ENCODE measurements around the gene KRTAP4-1.
"Not testable (repeated sequence)": the region's sequence is repeated elsewhere in the genome, so short reads cannot be mapped to it uniquely, and the experiment has no call there.

The KRTAP4-1 gene

DNA sequence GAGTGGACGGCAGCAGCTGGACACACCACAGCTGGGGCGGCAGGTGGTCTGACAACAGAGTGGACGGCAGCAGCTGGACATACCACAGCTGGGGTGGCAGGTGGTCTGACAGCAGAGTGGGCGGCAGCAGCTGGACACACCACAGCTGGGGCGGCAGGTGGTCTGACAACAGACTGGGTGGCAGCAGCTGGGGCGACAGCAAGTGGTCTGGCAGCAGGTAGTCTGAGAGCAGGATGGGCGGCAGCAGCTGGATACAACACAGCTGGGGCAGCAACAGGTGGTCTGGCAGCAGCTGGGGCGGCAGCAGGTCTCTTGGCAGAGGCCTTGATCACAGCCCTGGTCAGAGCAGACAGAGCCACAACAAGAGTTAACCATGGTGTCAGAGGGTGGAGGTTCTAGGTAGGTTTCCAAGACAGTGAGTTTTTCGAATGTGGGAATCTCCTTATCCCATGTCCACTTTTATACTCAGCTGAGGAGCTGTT lies at the start of gene KRTAP4-1:
Gene KRTAP4-1 (minus strand): TSS at position 432 of the 482 bp plus-strand sequence. CDS start 57 bp downstream, at position 375.
- DNase-seq (ENCODE audit: low spot score) = no peak

DNA sequence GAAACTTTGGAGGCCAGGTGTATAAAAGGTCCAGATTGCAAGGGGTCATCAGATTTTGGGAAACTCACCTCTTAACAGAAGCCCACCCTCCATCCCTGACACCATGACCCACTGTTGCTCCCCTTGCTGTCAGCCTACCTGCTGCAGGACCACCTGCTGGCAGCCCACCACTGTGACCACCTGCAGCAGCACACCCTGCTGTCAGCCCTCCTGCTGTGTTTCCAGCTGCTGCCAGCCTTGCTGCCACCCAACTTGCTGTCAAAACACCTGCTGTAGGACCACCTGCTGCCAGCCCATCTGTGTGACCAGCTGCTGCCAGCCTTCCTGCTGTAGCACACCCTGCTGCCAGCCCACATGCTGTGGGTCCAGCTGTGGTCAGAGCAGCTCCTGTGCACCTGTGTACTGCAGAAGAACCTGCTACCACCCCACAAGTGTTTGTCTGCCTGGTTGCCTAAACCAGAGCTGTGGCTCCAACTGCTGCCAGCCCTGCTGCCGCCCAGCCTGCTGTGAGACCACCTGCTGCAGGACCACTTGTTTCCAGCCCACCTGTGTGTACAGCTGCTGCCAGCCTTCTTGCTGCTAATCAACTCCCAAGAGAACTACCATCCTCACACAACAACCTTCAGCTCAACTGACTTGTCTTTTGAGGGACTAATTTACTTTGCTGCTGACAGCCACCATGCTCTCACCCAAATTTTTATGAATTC lies 47.8 kb upstream of the KRTAP4-1 start, which contains the start of gene KRTAP9-3:
Gene KRTAP9-3 (plus strand): TSS at position 51 of the 707 bp plus-strand sequence. CDS start 53 bp downstream, at position 104.
- not testable (repeated sequence) for DNase-seq (ENCODE audit: low spot score)

DNA sequence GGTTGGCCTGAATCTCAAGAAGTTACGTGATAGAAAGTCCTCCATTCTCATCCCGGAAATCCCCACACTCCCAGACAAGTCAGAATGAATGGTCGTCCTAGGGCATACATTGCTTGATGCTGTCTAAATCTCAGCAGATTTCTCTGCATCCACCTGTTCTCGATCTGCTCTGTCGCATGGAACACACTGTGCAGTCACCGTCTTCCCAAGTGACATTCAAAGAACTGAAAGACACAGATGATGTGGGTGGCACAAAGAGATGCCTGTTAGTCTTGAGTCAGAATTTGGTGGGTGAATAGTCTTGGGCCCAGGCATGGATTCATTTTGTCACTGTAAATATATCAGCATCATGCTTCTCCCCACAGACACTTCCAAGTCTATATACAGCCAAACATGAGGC lies 47.0 kb upstream of the KRTAP4-1 start:
- no peak for DNase-seq (ENCODE audit: low spot score)

DNA sequence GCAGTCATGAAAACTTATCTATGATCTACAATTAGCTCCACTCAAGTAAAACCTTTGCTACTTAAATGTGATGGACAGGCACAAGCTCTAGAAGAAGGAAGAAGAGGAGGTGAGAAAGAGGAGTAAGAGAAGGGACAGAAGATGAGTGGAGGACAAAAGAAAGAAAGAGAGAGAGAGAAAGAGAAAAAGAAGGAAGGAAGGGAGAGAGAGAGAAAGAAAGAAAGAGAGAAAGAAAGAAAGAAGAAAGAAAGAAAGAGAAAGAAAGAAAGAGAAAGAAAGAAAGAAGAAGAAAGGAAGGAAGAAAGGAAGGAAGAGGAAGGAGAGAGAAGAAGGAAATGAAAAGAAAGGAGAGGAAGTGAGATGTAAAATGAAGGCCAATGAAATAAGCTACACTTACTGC lies 45.4 kb upstream of the KRTAP4-1 start:
- no peak for DNase-seq (ENCODE audit: low spot score)

DNA sequence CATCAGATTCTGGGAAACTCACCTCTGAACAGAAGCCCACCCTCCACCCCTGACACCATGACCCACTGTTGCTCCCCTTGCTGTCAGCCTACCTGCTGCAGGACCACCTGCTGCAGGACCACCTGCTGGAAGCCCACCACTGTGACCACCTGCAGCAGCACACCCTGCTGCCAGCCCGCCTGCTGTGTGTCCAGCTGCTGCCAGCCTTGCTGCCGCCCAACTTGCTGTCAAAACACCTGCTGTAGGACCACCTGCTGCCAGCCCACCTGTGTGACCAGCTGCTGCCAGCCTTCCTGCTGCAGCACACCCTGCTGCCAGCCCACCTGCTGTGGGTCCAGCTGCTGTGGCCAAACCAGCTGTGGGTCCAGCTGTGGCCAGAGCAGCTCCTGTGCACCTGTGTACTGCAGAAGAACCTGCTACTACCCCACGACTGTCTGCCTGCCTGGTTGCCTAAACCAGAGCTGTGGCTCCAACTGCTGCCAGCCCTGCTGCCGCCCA lies 41.9 kb upstream of the KRTAP4-1 start, which contains the start of gene KRTAP9-2:
Gene KRTAP9-2 (plus strand): TSS at position 51 of the 498 bp plus-strand sequence. CDS start 7 bp downstream, at position 58.
- not testable (repeated sequence) for DNase-seq (ENCODE audit: low spot score)

GRCh38 chr17:41226051-41226450 lies 41.3 kb upstream of the KRTAP4-1 start:
- DNase-seq (ENCODE audit: low spot score) = no peak

- no peak for DNase-seq (ENCODE audit: low spot score)
These were observed 39.1 kb upstream of the KRTAP4-1 start for GRCh38 chr17:41223821-41224220.

GRCh38 chr17:41215681-41216080 lies 31.0 kb upstream of the KRTAP4-1 start:
- DNase-seq (ENCODE audit: low spot score) = no peak

DNA sequence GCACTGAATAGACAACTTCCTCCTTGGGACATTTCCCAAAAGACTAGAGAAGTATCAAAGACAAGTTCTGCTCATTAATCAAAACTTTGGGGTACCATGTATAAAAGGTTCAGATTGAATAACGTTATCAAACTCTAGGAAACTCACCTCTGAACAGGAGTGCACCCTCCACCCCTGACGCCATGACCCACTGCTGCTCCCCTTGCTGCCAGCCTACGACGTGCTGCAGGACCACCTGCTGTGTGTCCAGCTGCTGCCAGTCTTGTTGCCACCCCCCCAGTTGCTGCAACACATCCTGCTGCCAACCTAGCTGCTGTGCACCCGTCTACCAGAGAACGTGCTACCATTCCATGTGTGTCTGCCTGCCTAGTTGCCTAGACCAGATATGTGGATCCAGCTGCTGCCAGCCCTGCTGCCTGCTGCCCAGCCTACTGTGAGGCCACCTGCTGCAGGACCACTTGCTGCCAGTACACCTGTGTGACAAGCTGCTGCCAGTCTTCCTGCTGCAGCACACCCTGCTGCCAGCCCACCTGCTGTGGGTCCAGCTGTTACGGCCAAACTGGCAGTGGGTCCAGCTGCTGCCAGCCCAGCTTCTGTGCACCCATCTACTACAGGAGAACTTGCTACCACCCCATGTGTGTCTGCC lies 27.9 kb upstream of the KRTAP4-1 start:
- DNase-seq (ENCODE audit: low spot score) = no peak

- DNase-seq (ENCODE audit: low spot score) = peak; percentile 8
These were observed 27.2 kb upstream of the KRTAP4-1 start for GRCh38 chr17:41211845-41212466.

GRCh38 chr17:41199421-41200078 lies 14.8 kb upstream of the KRTAP4-1 start:
- DNase-seq (ENCODE audit: low spot score) = peak; percentile 35

DNA sequence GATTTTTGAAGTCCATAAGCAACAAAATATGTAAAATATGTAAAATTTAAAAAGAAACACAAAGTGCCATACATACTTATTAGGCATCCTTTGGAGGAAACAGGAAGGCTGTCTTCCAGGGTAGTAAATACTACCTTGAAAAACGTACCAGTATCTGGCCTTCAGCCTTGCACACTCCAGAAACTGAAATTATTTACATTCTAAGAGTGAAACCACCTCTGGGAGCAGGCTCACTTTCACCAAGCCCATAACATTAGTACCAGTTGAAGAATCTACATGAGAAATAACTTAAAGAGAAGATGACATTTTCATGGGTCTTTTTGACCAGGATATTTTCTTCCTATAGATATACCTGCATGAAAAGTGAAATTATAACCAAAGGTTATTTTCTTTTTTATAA lies 11.4 kb upstream of the KRTAP4-1 start:
- no peak for DNase-seq (ENCODE audit: low spot score)

DNA sequence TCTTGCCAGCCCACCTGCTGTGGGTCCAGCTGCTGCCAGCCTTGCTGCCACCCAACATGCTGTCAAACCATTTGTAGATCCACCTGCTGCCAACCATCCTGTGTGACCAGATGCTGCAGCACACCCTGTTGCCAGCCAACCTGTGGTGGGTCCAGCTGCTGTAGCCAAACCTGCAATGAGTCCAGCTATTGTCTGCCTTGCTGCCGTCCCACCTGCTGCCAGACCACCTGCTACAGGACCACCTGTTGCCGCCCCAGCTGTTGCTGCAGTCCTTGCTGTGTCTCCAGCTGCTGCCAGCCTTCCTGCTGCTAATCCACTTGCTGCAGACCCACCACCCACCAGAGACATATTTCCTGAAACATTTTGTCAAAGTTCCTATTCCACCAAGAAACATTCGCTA lies 5.6 kb upstream of the KRTAP4-1 start:
- no peak for DNase-seq (ENCODE audit: low spot score)

GRCh38 chr17:41189837-41190318 lies 5.2 kb upstream of the KRTAP4-1 start, which contains the start of gene KRTAP9-1:
TSS of gene KRTAP9-1 (plus strand) at chr17:41189887. CDS start at chr17:41189887, 0 bp downstream.
- not testable (repeated sequence) for DNase-seq (ENCODE audit: low spot score)

GRCh38 chr17:41186872-41187271 lies 2.2 kb upstream of the KRTAP4-1 start:
- no peak for DNase-seq (ENCODE audit: low spot score)

DNA sequence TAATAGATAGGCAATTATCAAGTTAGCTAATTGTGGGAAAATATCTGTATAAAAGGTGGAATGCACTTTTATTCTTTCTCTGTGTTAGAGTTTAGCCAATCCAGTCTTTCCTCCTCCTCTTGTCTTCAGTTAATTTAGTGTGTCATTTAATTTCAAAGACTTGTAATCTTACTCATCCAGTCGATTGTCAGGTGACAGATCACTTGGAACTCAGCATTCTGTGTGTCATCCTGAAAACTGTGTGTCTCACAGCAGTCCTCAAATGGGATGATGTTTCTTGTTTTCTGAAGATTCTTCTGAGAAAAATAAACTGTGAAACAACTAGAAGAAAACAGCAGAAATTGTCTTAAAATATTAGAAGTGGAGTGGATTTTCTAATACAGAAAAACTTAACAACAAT lies 290 bp upstream of the KRTAP4-1 start:
- no peak for DNase-seq (ENCODE audit: low spot score)

DNA sequence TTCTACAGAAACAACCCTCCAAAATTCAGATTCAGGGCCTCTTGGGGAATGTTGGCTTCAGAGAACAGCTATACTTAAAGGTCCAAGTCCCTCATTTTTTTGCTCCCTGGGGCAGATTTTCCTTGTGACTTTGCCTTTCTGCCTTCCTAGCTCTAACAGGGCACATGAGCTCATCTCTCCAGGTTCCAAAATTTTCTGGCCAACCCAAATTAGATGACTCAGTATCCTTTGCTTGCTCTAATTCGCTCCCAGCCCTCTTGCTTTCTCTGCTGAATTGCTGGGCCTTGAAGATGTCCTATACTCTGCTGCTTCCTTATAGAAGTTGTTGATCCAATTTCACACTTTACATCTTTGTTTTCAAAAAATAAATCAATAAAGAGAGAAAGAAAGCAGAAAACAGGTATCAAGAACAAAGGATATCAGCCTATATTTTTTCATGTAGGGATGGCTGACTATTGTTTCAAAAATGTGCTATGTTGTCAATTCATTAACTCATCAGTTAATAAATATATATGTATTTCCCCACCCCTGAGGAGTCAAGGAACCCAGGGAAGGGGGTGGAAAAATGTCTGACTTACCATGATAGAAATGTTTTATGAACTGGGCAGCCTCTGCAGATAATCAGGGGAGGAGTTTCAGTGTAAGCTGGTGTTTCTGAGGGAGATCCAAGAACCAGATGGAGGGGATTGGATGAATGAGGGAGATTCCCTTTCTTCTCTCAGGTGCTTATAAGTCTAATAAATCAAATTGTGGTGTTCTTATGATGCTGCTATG lies 5.7 kb downstream of the KRTAP4-1 start:
- DNase-seq (ENCODE audit: low spot score) = no peak

DNA sequence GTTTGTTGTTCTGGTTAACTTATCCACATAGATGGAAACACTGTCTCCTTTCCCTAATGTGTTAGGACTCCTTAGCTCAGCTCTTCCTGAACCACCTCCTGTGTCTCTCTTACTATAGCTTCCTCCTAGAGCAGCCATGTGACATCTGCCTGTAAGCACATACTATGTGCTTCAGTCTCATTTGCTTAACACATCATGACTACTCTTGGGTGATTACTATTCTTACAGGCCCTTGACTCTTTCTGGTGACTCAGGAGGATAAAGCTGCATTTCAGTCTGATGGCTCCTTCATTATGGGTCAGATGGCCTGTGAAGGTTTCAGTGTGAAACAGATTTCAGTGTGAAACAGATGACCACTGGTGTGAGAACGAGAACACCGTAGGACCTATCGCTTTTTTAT lies 6.4 kb downstream of the KRTAP4-1 start:
- no peak for DNase-seq (ENCODE audit: low spot score)

- no peak for DNase-seq (ENCODE audit: low spot score)
These were observed 6.9 kb downstream of the KRTAP4-1 start, which contains the start of gene KRTAP4-2 for GRCh38 chr17:41177727-41178271. TSS of gene KRTAP4-2 (minus strand) at chr17:41178221. CDS start at chr17:41178164, 57 bp downstream.

- DNase-seq (ENCODE audit: low spot score) = no peak
These were observed 7.8 kb downstream of the KRTAP4-1 start for GRCh38 chr17:41176744-41177387.

Data from SW480 (cell line).